DMS153 treated with DMSO at 0.1 percent for 48 hours (cell line): ENCODE data around the gene MOSPD2.

Experiments used
- DNase-seq: peaks from one replicate; lab custom pipeline; 2025; ENCODE audit not compliant: unreplicated experiment; lab: John Stamatoyannopoulos, UW

Gene MOSPD2

DNA sequence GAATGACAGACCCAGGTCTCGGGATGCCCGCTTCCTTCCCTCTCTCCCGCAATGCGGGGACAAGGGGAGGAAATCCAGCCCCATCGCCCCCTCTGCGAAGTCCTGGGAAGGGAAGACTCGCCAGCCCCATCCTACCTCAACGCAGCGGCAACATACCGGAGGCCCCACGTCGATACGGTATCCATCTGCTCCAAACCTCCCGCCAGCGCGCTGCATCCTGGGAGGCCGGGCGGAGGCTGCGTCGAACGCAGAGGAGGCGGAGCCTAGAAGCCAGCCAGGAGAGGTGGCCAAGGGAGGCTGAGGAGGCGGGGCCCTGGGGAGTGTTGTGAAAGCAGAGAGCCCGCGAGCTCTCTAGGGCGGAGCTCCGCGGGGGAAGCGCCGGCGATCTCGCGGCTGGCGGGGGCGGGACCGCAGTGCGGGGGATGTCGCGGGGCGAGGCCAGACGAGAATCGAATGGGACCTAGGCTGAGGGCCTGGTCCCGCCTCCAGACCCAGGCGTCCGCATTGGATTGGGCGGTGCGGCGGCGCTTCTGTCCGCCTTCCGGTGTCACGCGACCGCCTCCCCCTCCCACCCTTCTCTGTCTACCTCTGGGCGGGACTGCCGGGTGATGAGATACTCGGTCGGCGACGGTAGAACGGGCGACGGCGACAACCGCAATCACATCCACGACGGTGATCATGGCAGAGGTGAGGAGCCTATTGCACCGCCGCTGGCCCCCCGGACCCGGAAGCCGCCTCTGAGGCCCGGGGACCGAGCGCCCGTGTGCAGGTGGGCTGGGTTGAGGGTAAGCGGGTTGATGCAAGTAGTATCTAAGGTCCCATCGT, at the start of gene MOSPD2, which contains the start of gene FANCB:
TSS of gene MOSPD2 (plus strand) at position 571 of the 825 bp plus-strand sequence. CDS start at position 679, 108 bp downstream.
TSS of gene FANCB (minus strand) at position 219 of the 825 bp plus-strand sequence. CDS start 7,559 bp downstream, outside the sequence.
- DNase-seq = peak; percentile 60

DNA sequence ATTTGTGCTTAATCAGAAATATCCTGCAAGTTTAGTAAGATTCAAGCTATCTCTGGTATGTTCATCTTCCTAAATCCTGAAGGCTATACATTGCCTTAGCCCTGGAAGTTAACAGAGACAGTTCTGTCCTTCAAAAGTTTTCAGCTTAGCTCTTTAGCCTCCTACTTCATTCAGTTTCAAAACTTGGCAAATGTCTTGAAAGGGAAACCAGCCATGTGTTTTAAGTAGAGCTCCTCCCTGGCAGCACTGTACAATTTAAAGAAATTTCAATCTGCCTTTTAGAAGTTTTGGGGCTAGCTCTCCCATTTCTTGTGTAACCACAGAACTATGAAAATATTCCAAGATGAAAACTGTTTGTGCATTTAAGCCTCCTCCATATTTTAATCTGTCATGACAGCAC, 47.4 kb upstream of the MOSPD2 start:
- no peak for DNase-seq

DNA sequence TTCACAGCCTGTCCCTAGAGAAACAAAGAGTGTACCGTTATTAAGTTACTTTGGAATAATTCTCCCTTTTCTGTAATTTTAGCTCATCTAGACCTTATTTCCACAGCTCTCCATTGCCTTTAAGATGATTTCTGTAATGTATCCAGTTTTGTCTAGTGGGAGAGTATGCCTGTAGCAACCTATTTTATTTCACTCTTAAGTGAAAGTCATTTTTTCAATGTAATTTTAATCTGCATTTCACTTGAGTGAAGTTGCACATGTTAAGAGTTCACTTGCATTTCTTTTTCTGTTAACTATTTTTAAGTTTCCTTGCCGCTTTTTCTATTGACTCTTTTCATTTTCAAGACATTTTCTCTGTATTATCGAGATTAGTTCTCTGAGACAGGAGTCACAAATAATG, 46.9 kb upstream of the MOSPD2 start:
- DNase-seq = no peak

DNA sequence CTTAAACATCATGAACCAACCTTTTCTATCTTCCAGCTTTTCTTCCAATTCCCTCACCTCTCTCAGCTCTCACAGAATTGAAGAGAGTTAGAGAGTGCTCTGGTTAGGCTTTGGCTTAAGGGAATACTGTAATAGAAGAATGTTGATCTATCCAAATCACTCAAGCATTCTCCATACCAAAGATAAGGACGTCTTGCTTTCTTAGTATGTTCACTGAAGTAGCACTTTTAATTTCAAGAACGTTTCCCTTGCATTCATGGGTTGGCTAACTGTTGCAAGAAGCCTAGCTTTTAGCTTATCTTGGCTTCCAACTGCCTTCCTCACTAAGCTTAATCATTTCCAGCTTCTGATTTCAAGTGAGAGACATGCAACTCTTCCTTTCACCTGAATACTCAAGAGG, 43.6 kb upstream of the MOSPD2 start:
- DNase-seq = no peak

DNA sequence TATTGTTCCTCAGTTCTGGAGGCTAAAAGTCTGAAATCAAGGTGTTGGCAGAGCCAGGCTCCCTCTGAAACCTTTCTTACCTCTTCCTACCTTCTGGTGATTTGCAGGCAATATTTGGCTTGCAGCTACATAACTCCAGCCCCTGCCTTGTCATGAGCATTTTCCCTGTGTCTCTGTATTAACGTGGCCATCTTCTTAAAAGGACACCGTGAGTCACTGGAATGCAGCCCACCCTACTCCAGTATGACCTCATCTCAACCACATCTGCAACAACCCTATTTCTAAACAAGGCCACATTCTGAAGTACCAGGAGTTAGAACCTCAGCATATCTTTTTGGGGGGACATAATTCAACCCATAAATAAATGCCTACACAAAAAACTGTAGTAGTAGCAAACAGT, 41.1 kb upstream of the MOSPD2 start:
- DNase-seq = no peak

DNA sequence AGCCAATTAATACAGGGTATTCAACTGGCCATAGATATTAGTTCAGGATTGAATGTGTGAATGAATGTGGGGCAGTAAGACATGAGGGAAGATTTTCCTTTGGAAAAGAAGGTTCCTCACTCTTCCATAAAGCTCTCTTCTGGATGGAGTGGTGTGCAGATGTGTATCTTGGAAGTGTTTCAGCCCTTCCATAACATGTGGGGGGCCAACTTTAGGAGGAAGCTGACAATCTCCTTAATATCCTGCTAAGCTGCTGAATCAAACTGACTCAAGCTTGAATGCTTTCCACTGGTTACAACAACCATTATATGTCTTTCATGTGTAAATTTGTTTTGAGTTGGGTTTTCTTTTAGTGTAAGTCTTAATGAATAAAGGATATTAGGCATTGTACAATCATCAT, 40.6 kb upstream of the MOSPD2 start:
- no peak for DNase-seq

DNA sequence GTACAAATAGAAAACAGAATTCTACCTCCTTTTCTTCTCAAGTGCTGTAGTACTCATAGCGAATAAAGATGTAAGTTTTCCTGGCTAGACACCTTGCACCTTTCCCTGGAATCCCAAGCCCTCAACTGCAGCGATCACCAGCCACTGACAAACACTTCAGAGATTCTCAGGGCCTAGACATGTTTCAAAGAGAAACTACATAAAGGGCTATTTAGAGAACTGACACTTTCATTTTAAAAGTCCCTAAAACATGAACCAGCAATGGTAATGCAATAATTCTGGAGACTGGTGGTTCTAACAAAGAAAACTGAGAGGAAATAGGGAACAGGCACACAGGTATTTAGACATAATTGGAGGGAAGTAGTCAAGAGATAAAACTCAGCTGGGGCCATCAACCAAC, 36.1 kb upstream of the MOSPD2 start:
- no peak for DNase-seq

DNA sequence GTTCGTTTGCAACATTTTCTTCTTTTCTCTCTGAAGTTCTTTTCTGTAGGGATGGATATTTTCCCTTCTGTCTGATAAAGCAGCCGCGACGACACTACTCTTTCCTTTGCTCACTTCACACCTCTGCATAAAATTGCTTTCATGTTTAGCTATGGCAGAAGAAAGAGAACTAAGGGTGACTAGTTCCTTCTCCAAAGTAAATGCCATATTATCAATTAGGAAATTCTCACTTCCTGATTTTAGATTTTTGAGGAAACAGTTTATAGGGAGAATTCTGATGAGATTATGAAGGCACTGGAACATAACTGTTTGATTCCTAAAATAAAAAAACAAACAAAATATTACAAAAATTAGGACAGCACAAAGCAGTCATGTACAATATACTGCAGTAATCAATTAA, 29.6 kb upstream of the MOSPD2 start:
- DNase-seq = no peak

DNA sequence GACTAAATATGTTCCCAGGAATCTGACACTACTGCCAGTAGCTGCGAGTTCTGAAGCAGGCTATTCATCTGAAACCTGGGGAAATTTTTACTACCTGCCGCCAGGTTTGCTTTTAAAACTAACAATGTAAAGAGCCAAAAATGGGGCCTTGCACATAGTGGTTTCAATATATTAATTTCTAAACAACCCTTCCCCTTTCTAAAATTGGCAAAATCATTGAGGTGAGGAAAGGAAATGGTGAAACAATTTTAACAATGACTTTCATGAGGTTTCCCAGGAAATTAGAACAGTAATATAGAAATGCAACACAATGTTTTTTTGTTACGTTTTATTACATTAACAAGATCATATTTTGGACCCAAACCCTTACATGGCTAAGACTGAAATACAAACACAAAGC, 21.7 kb upstream of the MOSPD2 start:
- DNase-seq = no peak

DNA sequence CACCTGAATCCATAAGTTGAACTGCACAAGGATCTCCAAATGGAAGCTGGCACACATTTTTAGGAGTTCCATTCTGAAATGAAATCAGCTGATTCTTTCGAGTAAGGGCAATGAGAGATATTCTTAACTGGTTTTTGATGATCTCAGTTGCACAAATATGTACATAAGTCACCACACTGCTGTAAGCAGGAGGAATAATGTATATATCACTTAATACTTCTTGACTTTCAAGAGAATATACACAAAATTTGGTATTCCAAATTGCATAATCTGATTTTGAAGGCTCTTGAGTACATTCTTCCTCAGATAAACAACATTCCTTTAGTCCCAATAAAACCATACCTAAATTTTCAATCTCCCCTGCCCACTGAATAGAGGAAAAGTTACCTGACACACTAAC, 8.6 kb upstream of the MOSPD2 start:
- DNase-seq = no peak

DNA sequence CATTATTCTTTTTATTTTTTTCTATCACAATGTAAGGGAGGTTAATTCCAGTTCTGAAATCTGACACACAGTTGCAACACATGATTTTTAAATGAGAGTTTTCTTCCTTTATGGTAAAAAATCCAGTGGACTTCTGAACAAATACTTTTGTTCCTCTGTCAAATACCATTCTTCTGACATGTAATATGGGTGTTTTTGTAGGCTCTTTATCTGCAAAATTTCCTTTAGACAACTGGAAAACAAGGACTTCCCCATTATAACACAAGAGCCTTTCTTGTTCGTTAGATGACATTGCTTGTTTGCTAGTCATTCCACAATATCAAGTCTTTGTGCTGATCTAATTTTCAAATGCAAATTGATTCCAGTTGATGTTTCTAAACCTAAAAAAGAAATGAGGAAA, 8.0 kb upstream of the MOSPD2 start:
- DNase-seq = no peak

DNA sequence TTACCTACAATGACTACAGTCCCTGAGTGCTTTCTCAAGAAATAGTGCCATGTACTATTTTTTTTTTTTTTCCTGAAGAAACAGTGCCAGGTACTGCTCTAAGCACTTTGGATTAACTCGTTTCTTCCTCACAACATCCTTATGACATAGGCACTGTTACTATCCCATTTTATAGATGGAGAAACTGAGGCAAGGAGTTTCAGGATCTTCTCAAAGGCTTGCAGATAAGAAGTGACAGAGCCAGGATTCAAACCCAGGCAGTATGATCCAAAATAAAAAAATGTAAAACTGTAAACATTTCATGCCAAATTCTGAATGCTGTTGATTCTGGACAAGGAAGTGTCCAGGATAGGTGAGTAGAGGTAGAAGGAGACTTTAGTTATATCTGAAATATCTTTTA, 1.5 kb upstream of the MOSPD2 start:
- DNase-seq = no peak

DNA sequence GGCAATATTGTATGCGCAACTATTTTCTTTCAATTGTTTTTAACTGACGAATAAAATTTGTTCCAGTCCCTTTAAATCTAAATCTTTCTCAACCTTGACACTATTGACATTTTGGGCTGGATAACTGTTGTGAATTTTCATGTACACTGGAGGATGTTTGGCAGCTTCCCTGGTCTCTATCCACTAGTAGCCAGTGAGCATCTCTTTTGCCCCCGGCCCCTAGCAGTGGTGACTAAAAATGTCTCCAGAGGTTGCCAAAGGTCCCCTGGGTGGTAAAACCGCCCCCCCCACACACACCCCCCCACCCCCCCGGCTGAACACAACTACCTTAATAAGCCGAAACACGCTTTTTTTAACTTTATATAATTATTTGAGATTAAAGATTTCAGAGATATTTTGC, 866 bp upstream of the MOSPD2 start:
- DNase-seq = no peak

DNA sequence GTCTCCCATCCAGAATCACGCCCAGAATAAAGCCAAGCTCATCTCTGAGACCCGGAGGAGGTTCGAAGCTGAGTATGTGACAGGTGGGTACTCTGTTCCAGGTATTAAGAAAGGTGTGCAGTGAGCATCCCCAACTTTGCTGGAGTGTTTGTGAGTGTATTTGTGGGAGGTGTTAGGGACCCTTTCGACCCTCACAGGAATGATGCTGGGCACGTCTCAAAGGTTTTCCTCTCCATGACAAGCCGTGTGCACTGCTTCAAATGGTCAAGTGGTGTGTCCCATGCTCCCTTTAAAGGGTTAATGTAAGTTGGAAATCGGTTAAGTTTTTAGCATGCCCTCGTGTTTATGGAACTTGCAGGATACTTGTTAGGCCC, 442 bp downstream of the MOSPD2 start:
- DNase-seq = no peak

DNA sequence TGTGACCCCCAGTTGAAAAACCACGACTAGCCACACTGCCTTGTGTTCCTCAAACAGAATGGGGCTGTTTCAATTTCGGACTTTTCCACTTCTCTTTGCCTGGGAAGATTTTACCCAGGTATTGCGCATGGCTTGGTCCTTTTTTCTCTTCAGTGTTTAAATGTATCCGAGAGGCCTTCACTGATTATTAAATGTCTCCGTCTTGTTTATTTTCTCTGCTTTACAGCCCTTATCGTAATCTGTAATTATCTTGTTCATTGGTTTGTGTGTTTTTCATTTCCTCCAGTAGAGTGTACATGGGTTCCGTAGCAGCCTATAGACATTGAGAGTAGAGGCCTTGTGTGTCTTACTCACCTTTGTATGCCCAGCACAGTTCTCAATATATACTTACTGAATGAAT, 2.4 kb downstream of the MOSPD2 start:
- DNase-seq = no peak

DNA sequence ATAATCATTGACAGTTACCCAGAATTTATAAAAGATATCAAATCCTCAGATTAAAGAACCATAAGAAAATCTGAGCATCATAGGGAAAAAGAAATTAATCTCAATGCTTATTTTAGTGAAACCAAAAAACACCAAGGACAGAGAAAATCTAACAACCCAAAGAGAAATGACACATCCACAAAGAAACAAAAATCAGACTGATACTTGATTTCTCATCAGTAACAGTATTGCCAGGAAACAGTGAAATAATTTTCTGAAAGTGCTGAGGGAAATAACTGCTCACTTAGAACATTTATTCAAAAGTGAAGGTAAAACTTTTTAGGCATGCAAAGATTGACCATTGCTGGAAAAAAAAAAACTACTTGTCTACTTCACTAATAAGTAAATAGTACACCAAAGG, 10.6 kb downstream of the MOSPD2 start:
- DNase-seq = no peak

DNA sequence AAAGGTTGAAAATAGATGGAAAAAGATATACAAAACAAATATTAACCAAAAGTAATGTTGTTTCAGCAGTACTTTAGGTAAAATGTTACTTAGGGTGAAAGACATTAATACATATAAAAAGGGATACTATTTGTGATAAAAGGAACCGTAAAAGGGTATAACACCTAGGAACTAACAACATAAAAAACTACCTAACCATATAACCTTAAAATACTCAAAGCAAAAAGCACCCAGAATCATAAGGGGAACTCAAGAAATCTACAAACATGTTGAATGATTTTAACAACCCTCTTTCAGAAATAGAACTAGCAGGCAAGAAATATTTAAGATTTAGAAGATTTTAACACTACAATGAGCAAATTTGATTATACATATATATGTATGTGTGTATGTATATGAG, 11.5 kb downstream of the MOSPD2 start:
- no peak for DNase-seq

DNA sequence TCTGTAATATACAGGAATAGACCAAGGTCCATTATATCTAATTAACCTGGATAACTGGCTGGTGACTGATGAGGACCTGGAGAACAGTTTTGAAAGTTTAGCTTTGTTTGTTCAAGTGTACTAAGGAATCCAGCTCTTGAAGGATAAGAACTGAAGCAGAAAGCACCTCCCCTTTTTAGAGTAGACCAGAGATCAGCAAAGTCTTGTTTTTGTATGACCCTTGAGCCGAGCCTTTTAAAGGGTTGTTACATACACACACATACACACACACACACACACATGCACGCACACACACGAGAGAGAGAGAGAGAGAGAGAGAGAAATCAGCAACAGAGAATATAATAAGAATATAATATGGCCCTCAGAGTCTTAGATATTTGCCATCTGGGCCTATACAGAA, 13.0 kb downstream of the MOSPD2 start:
- DNase-seq = no peak

DNA sequence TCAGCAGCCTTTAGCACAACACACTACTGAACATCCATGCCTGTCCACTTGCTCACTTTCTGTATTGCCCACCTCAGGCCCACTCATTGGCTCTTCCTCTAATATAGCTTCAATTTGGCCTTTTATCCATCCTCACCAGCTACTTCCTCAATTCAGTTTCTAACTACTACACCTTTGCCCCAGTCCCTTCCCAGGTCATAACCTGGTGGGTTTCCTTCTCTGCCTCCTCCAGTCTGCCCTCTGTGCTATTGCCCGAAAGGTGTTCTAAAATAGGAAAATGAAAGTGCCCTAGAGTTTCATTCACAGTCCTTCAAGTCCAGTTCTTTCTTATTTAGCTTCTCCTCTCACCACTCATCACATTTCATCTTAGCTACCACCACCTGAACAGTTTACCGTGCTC, 23.1 kb downstream of the MOSPD2 start:
- no peak for DNase-seq

DNA sequence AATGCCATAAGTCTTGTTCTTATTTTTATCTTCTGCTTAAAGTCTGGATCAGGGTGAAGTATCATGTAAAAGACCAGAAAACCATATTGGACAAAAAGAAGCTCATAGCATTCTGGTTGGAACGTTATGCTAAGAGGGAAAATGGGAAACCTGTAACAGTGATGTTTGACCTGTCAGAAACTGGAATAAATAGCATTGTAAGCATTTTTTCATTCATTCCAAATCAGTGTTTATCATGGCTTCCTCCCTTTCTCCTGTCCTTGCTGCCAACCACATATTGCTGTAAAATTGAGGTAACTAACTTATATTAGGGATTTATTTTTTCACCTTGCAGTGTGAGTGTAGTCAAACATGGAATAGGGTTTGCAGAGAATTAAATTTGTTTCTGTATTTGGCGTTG, 23.8 kb downstream of the MOSPD2 start:
- no peak for DNase-seq

DNA sequence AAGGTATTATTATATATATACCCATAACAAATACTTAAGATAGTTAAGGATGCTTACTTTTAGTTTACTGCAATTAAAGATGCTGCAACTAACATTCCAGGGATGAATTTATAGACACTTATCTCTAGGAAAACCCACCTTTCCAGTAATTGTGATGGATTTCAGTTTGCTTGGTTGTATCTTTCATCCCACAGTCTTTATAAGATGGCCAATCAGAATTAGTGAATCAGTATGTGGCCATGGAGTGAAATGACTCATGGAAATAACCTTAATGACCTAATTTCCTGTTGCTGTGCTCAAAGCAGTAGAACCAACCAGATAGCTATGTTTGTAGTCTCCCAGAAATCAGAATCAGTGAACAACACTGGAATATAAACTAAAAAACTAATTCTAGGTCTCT, 26.4 kb downstream of the MOSPD2 start:
- DNase-seq = no peak

DNA sequence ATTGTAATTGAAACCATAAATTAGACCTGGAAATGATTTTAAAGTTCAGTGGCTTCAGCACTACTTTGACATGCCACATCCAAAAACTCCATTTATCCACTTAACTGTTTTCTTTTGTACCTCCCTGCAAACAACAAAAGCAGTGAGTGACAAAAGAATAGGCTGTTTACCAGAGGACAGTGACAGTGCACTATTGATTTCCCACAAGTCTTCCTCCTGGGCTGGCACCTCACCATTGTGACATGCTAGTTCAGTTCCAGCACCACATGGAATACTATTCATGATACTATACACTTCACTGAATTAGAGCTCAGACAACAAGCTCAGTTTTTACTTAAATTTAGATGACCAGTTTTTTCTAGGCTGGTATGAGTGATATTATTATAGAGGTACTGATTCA, 29.3 kb downstream of the MOSPD2 start:
- no peak for DNase-seq

DNA sequence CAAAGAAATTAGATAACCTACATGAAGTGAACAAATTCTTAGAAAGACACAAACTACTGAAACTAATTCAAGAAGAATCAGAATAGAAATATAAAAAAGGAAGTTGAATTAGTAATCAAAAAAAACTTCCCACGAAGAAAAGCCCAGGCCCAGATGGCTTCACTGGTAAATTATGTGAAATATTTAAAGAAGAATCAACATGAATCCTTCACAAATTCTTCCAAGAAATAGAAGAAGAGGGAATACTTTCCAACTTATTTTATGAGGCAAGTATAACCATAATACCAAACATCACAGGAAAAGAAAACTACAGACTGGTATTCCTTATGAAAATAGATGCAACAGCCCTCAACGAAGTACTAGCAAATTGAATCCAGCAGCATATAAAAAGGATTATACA, 30.7 kb downstream of the MOSPD2 start:
- no peak for DNase-seq
